ENCODE results near the gene MDC1.

DNA sequence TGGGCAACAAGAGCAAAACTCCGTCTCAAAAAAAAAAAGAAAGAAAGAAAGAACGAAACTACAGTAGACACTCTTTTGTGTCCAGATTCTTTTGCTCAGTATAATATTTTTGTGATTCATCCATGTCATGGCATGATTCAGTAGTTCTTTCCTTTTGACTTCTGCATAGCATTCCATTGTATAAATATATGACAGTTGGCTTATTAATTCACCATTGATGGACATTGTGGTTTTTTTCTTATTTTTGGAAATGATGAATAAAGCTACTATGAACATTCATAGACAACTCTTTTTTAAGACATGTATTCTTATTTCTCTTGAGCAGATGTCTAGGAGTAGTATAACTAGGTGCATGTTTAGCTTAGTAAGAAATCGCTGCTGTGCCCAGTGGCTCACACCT lies 37.5 kb upstream of the MDC1 start:
- TF ChIP-seq, protein P1, sequence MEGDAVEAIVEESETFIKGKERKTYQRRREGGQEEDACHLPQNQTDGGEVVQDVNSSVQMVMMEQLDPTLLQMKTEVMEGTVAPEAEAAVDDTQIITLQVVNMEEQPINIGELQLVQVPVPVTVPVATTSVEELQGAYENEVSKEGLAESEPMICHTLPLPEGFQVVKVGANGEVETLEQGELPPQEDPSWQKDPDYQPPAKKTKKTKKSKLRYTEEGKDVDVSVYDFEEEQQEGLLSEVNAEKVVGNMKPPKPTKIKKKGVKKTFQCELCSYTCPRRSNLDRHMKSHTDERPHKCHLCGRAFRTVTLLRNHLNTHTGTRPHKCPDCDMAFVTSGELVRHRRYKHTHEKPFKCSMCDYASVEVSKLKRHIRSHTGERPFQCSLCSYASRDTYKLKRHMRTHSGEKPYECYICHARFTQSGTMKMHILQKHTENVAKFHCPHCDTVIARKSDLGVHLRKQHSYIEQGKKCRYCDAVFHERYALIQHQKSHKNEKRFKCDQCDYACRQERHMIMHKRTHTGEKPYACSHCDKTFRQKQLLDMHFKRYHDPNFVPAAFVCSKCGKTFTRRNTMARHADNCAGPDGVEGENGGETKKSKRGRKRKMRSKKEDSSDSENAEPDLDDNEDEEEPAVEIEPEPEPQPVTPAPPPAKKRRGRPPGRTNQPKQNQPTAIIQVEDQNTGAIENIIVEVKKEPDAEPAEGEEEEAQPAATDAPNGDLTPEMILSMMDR (IDR thresholded peaks at IDR 0.05) = no peak
- TF ChIP-seq POLR2A (IDR thresholded peaks at IDR 0.05) = no peak

All from esophagus squamous epithelium (tissue), 4 donors.